ENCODE data around the gene RNF175. TPM values are rescaled to one million over a fixed set of nuclear protein-coding genes. Genes with fewer than 3 reads are reported as not detected.

RNF175 gene
- total RNA-seq, 4 donors from 2014 or later = 0.10 to 1.9 (median 0.47) TPM; not detected in 1

GRCh38 chr4:153788051-153788412 lies 28.2 kb upstream of the RNF175 start:
- 5 to 7% methylated on average over 15 of the region's 15 CpGs for WGBS, 2 donors
- H3K4me3 ChIP-seq (ENCODE audit: low read depth, poor library complexity, severe bottlenecking) = no peak overlapping the region
- intact Hi-C loops (cut with DNase I; ENCODE audit: low total_unique reads) = no loop called here
- no peak for DNase-seq (ENCODE audit: low spot score in 2 of 2)
- TF ChIP-seq CTCF (IDR thresholded peaks at IDR 0.05) (no peak), POLR2A (IDR thresholded peaks at IDR 0.05) (no peak)

GRCh38 chr4:153787575-153787974 lies 27.8 kb upstream of the RNF175 start:
- intact Hi-C loops (cut with DNase I; ENCODE audit: low total_unique reads) = no loop called here
- TF ChIP-seq POLR2A (IDR thresholded peaks at IDR 0.05) (no peak), CTCF (IDR thresholded peaks at IDR 0.05) (no peak)
- no peak for DNase-seq (ENCODE audit: low spot score in 2 of 2)
- WGBS, 2 donors = 25 to 37% methylated on average over 5 of the region's 5 CpGs
- no peak overlapping the region for H3K4me3 ChIP-seq (ENCODE audit: low read depth, poor library complexity, severe bottlenecking)

- intact Hi-C loops (cut with DNase I; ENCODE audit: low total_unique reads) = no loop called here
- 43 to 53% methylated on average over 1 of the region's 1 CpG for WGBS, 2 donors
- TF ChIP-seq CTCF (IDR thresholded peaks at IDR 0.05) = no peak
- TF ChIP-seq POLR2A (IDR thresholded peaks at IDR 0.05) = no peak
- DNase-seq (ENCODE audit: low spot score in 2 of 2) = no peak
- no peak overlapping the region for H3K4me3 ChIP-seq (ENCODE audit: low read depth, poor library complexity, severe bottlenecking)
These were observed 27.3 kb upstream of the RNF175 start for GRCh38 chr4:153787061-153787560.

- no peak overlapping the region for H3K4me3 ChIP-seq (ENCODE audit: low read depth, poor library complexity, severe bottlenecking)
- TF ChIP-seq POLR2A (IDR thresholded peaks at IDR 0.05) (no peak), CTCF (IDR thresholded peaks at IDR 0.05) (no peak)
- no peak for DNase-seq (ENCODE audit: low spot score in 2 of 2)
- intact Hi-C loops (cut with DNase I; ENCODE audit: low total_unique reads) = no loop called here
- WGBS, 2 donors = 17 to 20% methylated on average over 3 of the region's 3 CpGs
These were observed 26.3 kb upstream of the RNF175 start for GRCh38 chr4:153785910-153786721.

- WGBS, 2 donors = 78 to 85% methylated on average over 3 of the region's 3 CpGs
- DNase-seq (ENCODE audit: low spot score in 2 of 2) = no peak
- intact Hi-C loops (cut with DNase I; ENCODE audit: low total_unique reads) = no loop called here
- no peak overlapping the region for H3K4me3 ChIP-seq (ENCODE audit: low read depth, poor library complexity, severe bottlenecking)
- no peak for TF ChIP-seq POLR2A (IDR thresholded peaks at IDR 0.05)
- no peak for TF ChIP-seq CTCF (IDR thresholded peaks at IDR 0.05)
These were observed 24.4 kb upstream of the RNF175 start for GRCh38 chr4:153784166-153784699.

Data from lower leg skin (tissue), 4 donors.